ENCODE results near the gene C9orf72. TPM values are rescaled to one million over a fixed set of nuclear protein-coding genes. Genes with fewer than 3 reads are reported as not detected.
A peak's percentile ranks its signal among the peaks of the same experiment; 100 is the strongest.

The C9orf72 gene
- total and polyA plus RNA-seq, 12 donors = 4.9 to 22.0 (median 15.8) TPM

GRCh38 chr9:27599102-27599869 lies 26.0 kb upstream of the C9orf72 start:
- DNase-seq (no peak), ATAC-seq (peak in 2 of 8 donors; percentile 55 to 68)
- no peaks in the 10 kb centered on the region for H3K9me3 ChIP-seq
- TF ChIP-seq CTCF (IDR thresholded peaks at IDR 0.05) = no peak
- H3K27me3 ChIP-seq = no peaks in the 10 kb centered on the region
- H3K36me3 ChIP-seq = no peaks in the 10 kb centered on the region
- peak overlapping the region in 6 of 10 donors; percentile 29 to 90 (median 44) for H3K27ac ChIP-seq
- H3K4me1 ChIP-seq = peaks cover 0 to 32% (median 0%) of the 10 kb centered on the region in 9 donors
- no peak overlapping the region for H3K4me3 ChIP-seq
- intact Hi-C loops (cut with DNase I) = no loop called here
- WGBS, 2 donors = 55 to 58% methylated on average over 6 of the region's 6 CpGs

- WGBS, 2 donors = 88 to 91% methylated on average over 13 of the region's 13 CpGs
Measured at GRCh38 chr9:27595733-27596132, 22.5 kb upstream of the C9orf72 start.

GRCh38 chr9:27591672-27592071 lies 18.4 kb upstream of the C9orf72 start:
- Histone ChIP-seq H3K36me3 (no peaks in the 10 kb centered on the region), H3K27me3 (peaks cover 0 to 13% (median 0%) of the 10 kb centered on the region in 7 donors), H3K27ac (peak overlapping the region in 1 of 10 donors; percentile 77), H3K4me3 (no peak overlapping the region), H3K9me3 (no peaks in the 10 kb centered on the region), H3K4me1 (peaks cover 0 to 13% (median 0%) of the 10 kb centered on the region in 9 donors)
- intact Hi-C loops (cut with DNase I) = loop anchor here in 1 of 10 donors (5.0 kb wide), 1 partner anchor 51 kb away; no protein-coding TSS in a partner anchor
- WGBS, 2 donors = 56 to 71% methylated on average over 3 of the region's 3 CpGs
- DNase-seq (no peak), ATAC-seq (no peak)
- TF ChIP-seq CTCF (IDR thresholded peaks at IDR 0.05) = no peak

More at GRCh38 chr9:27595733-27596132, 22.5 kb upstream of the C9orf72 start:
- H3K27me3 ChIP-seq = no peaks in the 10 kb centered on the region
- H3K36me3 ChIP-seq = no peaks in the 10 kb centered on the region
- ATAC-seq = no peak
- H3K4me3 ChIP-seq = no peak overlapping the region
- intact Hi-C loops (cut with DNase I) = no loop called here
- H3K27ac ChIP-seq = no peak overlapping the region
- H3K9me3 ChIP-seq = no peaks in the 10 kb centered on the region
- peaks cover 0 to 19% (median 0%) of the 10 kb centered on the region in 9 donors for H3K4me1 ChIP-seq
- DNase-seq = no peak
- no peak for TF ChIP-seq CTCF (IDR thresholded peaks at IDR 0.05)

GRCh38 chr9:27591093-27591492 lies 17.8 kb upstream of the C9orf72 start:
- DNase-seq (no peak), ATAC-seq (no peak)
- Histone ChIP-seq H3K9me3 (no peaks in the 10 kb centered on the region), H3K36me3 (no peaks in the 10 kb centered on the region), H3K27ac (peak overlapping the region in 1 of 10 donors; percentile 77), H3K4me3 (no peak overlapping the region), H3K4me1 (peaks cover 0 to 13% (median 0%) of the 10 kb centered on the region in 9 donors), H3K27me3 (peaks cover 0 to 13% (median 0%) of the 10 kb centered on the region in 7 donors)
- intact Hi-C loops (cut with DNase I) = loop anchor here in 1 of 10 donors (5.0 kb wide), 1 partner anchor 51 kb away; no protein-coding TSS in a partner anchor
- no peak for TF ChIP-seq CTCF (IDR thresholded peaks at IDR 0.05)
- WGBS, 2 donors = 86 to 91% methylated on average over 2 of the region's 2 CpGs
